HG02885 (cell line): ENCODE data around the gene KCTD1.

Experiments
- ATAC-seq: cut with Tn5 transposase; IDR thresholded peaks from one replicate; pipeline ENCODE4 v1.9.1; 2021; ENCODE audit warnings: mild to moderate bottlenecking; ENCODE audit not compliant: unreplicated experiment, poor library complexity

The KCTD1 gene

DNA sequence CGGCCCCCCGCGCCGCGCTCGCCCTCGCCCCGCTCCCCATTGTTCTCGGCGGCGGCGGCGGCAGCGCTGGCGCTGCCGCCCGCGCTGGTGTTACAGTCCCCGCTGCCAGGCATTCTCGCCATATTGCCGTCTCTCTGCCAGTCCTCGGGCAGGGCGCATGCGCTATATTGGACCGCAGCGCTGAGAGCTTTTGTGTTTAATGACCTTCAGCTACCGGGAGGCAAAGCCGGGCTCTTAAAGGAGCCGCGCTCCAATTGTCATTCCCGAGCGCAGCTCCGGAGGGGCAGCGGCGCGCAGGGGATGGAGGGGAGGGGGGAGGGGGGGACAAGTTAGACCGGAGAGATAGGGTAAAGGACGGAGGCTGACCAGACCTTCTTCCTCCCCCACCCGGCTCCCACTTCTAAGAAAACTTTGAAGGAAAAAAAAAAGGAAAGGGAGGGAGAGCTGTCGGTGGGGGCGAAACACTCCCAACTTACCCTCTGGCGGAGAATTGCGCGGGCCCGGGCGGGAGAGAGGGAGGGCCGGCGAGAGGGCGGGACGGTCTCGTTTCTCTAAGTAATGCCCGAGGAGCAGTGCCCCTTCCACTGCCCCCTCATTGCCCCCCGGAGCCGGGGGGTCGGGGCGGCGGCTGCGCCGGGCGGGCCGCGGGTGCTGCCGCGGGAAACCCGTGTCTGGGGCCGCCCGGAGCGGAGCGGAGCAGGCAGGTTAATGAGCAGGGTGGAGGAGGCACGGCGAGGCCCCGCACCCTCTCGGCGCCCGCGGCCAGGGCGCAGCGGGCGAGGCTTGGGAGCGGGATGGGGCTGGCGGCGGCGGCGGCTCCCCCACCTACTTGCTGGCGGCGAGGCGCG lies at the start of gene KCTD1:
Gene KCTD1, minus strand, starts transcription at position 139 of the 848 bp plus-strand sequence. Its CDS starts 17 bp downstream, at position 122.
- peak; percentile 61 for ATAC-seq

- ATAC-seq, result no peak
Observed at GRCh38 chr18:26593365-26594320, 45.3 kb upstream of the KCTD1 start.

GRCh38 chr18:26584745-26585144 lies 36.4 kb upstream of the KCTD1 start:
- no peak for ATAC-seq

GRCh38 chr18:26579941-26580618 lies 31.7 kb upstream of the KCTD1 start:
- ATAC-seq, result no peak

- no peak for ATAC-seq
Observed at GRCh38 chr18:26575865-26576217, 27.5 kb upstream of the KCTD1 start.

- peak; percentile 47 for ATAC-seq
Observed at GRCh38 chr18:26574958-26575864, 26.9 kb upstream of the KCTD1 start.

DNA sequence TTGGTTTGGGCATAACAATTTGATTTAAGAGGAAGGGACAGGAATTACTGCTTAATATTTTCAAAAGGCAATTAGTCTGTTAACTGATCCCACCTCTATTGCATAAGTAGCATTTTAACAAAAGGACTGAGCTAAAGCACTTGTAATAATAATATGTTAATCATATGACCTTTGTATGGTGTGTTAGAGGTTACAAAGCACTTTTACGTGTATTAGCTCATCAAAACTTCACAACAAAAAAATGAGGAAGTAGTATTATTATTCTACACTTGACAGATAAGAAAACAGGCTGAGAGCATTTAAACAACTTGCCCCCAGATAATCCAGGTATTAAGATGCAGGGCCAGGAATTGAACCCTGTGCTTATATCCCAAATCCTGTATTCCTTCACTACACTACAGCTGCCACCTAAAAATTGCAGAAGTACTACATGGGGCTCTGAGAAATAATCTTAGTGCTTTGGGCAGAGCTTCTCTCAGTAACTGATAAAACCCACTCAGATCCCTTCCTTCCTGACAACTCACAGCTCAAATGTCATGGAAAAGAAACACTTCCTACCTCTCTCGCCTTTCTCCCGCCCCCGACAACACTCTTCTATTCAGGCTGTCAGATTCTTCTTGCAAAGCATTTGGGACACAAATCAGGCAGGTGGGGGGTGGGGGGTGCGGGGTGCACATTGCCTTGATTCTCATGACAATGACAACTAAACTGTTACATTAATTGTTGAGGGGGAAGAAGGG lies 20.7 kb upstream of the KCTD1 start:
- ATAC-seq, result no peak

- ATAC-seq, result no peak
Observed at GRCh38 chr18:26568513-26568912, 20.2 kb upstream of the KCTD1 start.

DNA sequence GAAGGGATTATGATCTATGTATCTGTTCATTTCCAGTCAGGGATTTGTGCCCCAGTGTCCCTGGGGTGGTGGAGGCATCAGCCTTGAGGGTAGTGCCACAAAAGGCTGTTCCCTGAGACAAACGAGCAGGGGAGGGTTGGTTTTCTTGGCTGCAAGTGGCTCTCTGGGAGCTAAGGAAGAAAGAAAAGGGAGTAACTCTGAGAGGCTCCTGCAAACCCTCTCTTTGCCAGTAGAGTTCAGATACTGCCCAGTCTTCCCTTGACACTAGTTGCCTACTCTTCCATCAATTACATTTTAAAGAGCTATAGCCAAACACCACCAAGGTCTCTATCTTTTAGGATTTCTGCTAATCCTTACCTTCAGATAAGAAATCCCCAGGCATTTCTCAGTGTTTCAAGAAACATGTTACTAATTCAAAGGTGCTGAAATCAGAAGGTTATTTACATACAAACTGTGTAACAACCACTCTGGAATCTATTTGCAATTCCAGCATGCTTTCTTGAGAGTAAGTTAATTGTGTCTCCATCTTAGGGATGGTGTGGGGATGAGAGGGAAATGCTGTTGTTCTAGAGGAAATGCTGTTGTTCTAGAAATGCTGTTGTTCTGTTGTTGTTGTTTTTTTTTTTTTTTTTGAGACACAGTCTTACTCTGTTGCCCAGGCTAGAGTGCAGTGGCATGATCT lies 18.7 kb upstream of the KCTD1 start:
- ATAC-seq, result no peak

GRCh38 chr18:26565514-26565913 lies 17.2 kb upstream of the KCTD1 start:
- no peak for ATAC-seq

- no peak for ATAC-seq
Observed at GRCh38 chr18:26563024-26563423, 14.7 kb upstream of the KCTD1 start.

DNA sequence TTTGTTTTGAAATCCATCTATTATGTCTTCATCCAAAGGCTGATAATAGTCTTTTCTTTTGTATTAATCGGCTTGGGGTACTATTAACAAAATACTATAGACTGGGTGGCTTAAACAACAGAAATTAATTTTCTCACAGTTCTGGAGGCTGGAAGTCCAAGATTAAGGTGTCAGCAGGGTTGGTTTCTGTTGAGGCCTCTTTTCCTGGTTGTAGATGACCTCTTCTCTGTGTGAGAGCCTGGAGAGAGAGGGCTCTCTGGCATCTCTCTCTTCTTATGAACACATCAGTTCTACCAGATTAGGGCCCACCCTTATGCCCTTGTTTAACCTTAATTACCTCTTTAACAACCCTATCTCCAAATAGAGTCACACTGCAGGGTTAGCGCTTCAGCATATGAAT lies 14.2 kb upstream of the KCTD1 start:
- no peak for ATAC-seq

GRCh38 chr18:26561769-26562168 lies 13.4 kb upstream of the KCTD1 start:
- no peak for ATAC-seq

DNA sequence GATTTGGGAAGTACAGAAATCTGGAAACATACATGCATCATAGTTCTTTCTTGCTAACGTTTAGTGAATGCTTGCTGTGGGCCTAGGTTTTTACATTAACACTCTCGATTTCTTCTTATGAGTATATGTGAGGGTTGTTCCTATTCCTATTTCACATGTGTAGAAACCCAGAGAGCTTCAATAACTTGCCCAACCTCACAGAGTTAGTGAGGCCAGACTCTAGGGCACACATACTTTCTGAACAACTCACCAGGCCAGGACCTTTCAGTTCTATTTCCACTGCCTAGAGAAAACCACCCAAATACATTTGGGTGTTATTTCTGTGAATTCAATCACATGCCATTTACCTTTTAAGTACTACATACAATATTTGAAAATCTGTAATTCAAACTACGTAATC lies 8.2 kb upstream of the KCTD1 start:
- peak; percentile 82 for ATAC-seq

GRCh38 chr18:26555804-26556553 lies 7.6 kb upstream of the KCTD1 start:
- no peak for ATAC-seq

DNA sequence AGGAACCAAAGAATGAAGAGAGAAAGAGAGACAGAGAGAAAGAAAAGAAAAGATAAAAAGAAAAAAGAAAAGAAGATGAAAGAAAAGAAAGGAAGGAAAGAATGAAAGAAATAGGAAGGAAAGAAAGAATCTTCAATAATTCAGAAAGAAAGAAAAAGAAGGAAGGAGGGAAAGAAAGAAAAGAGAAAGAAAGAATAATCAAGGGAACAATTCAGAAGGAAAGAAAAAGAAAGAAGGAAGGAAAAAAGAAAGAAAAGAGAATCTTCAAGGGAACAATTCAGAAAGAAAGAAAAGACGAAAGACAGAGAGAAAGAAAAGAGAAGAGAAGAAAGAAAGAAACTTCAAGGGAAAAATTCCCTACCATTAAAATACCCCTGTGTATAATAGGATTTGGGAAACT lies 5.6 kb upstream of the KCTD1 start:
- no peak for ATAC-seq

DNA sequence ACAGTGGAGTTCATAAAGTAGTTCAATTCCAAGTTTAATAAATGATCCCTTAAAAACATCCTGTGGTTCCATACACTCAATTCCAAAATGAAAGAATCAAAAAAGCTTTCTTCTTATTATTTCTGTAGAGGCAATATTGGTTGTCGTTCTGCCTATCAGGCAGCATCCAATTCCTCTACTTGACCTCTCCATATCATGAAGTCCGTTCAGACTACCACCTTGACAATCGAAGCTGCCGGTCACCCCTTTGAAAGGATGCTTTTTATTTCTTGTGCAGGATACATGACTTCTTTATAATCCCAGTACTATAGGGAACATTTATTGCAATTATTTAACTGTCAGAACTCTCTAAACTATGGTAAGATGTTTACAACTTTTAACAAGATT lies 3.3 kb upstream of the KCTD1 start:
- ATAC-seq, result no peak
